Activated T-cell treated with anti-CD3 and anti-CD28 coated beads for 1 hour (primary cell): ENCODE data around the gene SLC30A2.

ENCODE experiments used
- DNase-seq: peaks from one replicate; pipeline ENCODE4 v3.0.0-alpha.2; 2020; ENCODE audit warnings: low read depth

The SLC30A2 gene

GRCh38 chr1:26041401-26041800 is 4.5 kb downstream of the SLC30A2 start:
- DNase-seq: no peak

GRCh38 chr1:26038904-26039303 is 7.0 kb downstream of the SLC30A2 start:
- DNase-seq: no peak

GRCh38 chr1:26038477-26038876 is 7.4 kb downstream of the SLC30A2 start:
- DNase-seq: no peak

- DNase-seq: no peak
Observed at GRCh38 chr1:26037904-26038303, 8.0 kb downstream of the SLC30A2 start.

GRCh38 chr1:26036756-26037281 is 9.1 kb downstream of the SLC30A2 start:
- no peak for DNase-seq

- DNase-seq: peak; percentile 74
Observed at GRCh38 chr1:26035959-26036755, 9.8 kb downstream of the SLC30A2 start.

- DNase-seq: peak; percentile 91
Observed at GRCh38 chr1:26035203-26035958, 10.5 kb downstream of the SLC30A2 start.

- no peak for DNase-seq
Observed at GRCh38 chr1:26034504-26035202, 11.3 kb downstream of the SLC30A2 start.

- no peak for DNase-seq
Observed at GRCh38 chr1:26032656-26033357, 13.1 kb downstream of the SLC30A2 start.

GRCh38 chr1:26031611-26032220 is 14.2 kb downstream of the SLC30A2 start:
- no peak for DNase-seq

GRCh38 chr1:26031196-26031595 is 14.7 kb downstream of the SLC30A2 start:
- no peak for DNase-seq

- DNase-seq: no peak
Observed at GRCh38 chr1:26029864-26030481, 15.9 kb downstream of the SLC30A2 start.

- DNase-seq: no peak
Observed at GRCh38 chr1:26029054-26029863, 16.7 kb downstream of the SLC30A2 start.

GRCh38 chr1:26028490-26028980 is 17.4 kb downstream of the SLC30A2 start:
- DNase-seq: no peak

- no peak for DNase-seq
Observed at GRCh38 chr1:26027716-26028489, 18.0 kb downstream of the SLC30A2 start.

- no peak for DNase-seq
Observed at GRCh38 chr1:26025517-26025916, 20.4 kb downstream of the SLC30A2 start.

GRCh38 chr1:26025060-26025459 is 20.9 kb downstream of the SLC30A2 start:
- no peak for DNase-seq

GRCh38 chr1:26023826-26024225 is 22.1 kb downstream of the SLC30A2 start:
- no peak for DNase-seq

GRCh38 chr1:26023009-26023408 is 22.9 kb downstream of the SLC30A2 start:
- no peak for DNase-seq
